Tibial artery (tissue), 4 donors: Measurements from ENCODE around the gene PLEKHJ1.
"Not testable (repeated sequence)": the region's sequence is repeated elsewhere in the genome, so short reads cannot be mapped to it uniquely, and the experiment has no call there.

Source experiments
- DNase-seq, 2 donors: peaks; one replicate each; pipeline ENCODE4 v3.0.0-alpha.2; 2019
- H3K27ac ChIP-seq, 2 donors: fragments of 200-600 bp; sonication (generic) in 1 of 2; 1 replicate in 1 of 2; 2 replicates in 1 of 2; pipeline ENCODE4 v1.5.1; 2018 to 2019; ENCODE audit warnings: mild to moderate bottlenecking in 1 of 2
- H3K27me3 ChIP-seq, 2 donors: fragments of 200-600 bp; sonication (generic) in 1 of 2; one replicate each; pipeline versions ENCODE4 v1.5.1 to v1.6.0; 2016 to 2019
- H3K36me3 ChIP-seq, 3 donors: fragments of 200-600 bp; sonication (generic) in 2 of 3; one replicate each; pipeline ENCODE4 v1.5.1; 2016 to 2019; ENCODE audit warnings: mild to moderate bottlenecking in 2 of 3
- H3K4me1 ChIP-seq, 4 donors: fragments of 200-600 bp; sonication (generic) in 2 of 4; 1 replicate in 3 of 4; 2 replicates in 1 of 4; pipeline ENCODE4 v1.5.1; 2016 to 2019
- H3K4me3 ChIP-seq, 2 donors: fragments of 200-600 bp; sonication (generic) in 1 of 2; 1 replicate in 1 of 2; 2 replicates in 1 of 2; pipeline ENCODE4 v1.5.1; 2018 to 2019; ENCODE audit warnings: mild to moderate bottlenecking in 2 of 2
- H3K9me3 ChIP-seq, 3 donors: fragments of 200-600 bp; sonication (generic) in 1 of 3; one replicate each; pipeline ENCODE4 v1.5.1; 2016 to 2019
- intact Hi-C: fragments of 100-400 bp; cut with DNase I; formaldehyde crosslinking; loops from one replicate; pipeline ENCODE4 v1.15.0; 2023; ENCODE audit warnings: low total_unique reads
- TF ChIP-seq, protein P1 (sequence below), 2 experiments: fragments of 200-600 bp in 1 of 2; fragments of 450-650 bp in 1 of 2; IDR thresholded peaks; one replicate each; pipeline ENCODE4 v1.5.1; 2017 to 2019; ENCODE audit warnings: antibody characterized with exemption in 2 of 2, mild to moderate bottlenecking in 1 of 2, moderate library complexity in 1 of 2

PLEKHJ1 gene, protein sequence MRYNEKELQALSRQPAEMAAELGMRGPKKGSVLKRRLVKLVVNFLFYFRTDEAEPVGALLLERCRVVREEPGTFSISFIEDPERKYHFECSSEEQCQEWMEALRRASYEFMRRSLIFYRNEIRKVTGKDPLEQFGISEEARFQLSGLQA

GRCh38 chr19:2236314-2237050 is at the start of gene PLEKHJ1, which contains the start of gene SF3A2:
PLEKHJ1 (minus strand) TSS chr19:2236329; CDS start chr19:2236248, 81 bp downstream.
SF3A2 (plus strand) TSS chr19:2236824; CDS start chr19:2243419, 6,595 bp downstream.
- intact Hi-C loops = loop anchor here (5.0 kb wide), 3 partner anchors 36 to 156 kb away; no protein-coding TSS in a partner anchor
- Histone ChIP-seq H3K9me3 (no peaks in the 10 kb centered on the region), H3K4me1 (peaks cover 0 to 71% (median 54%) of the 10 kb centered on the region in 4 donors), H3K4me3 (peak within 1 kb of the TSS; percentile 70 to 73), H3K36me3 (peaks cover 0 to 32% (median 24%) of the 10 kb centered on the region in 3 donors), H3K27me3 (no peaks in the 10 kb centered on the region), H3K27ac (peak within 1 kb of the TSS; percentile 88 to 98)
- TF ChIP-seq, protein P1, sequence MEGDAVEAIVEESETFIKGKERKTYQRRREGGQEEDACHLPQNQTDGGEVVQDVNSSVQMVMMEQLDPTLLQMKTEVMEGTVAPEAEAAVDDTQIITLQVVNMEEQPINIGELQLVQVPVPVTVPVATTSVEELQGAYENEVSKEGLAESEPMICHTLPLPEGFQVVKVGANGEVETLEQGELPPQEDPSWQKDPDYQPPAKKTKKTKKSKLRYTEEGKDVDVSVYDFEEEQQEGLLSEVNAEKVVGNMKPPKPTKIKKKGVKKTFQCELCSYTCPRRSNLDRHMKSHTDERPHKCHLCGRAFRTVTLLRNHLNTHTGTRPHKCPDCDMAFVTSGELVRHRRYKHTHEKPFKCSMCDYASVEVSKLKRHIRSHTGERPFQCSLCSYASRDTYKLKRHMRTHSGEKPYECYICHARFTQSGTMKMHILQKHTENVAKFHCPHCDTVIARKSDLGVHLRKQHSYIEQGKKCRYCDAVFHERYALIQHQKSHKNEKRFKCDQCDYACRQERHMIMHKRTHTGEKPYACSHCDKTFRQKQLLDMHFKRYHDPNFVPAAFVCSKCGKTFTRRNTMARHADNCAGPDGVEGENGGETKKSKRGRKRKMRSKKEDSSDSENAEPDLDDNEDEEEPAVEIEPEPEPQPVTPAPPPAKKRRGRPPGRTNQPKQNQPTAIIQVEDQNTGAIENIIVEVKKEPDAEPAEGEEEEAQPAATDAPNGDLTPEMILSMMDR (IDR thresholded peaks at IDR 0.05) = peak; percentile 99 to 100
- DNase-seq = peak; percentile 95 to 98

DNA sequence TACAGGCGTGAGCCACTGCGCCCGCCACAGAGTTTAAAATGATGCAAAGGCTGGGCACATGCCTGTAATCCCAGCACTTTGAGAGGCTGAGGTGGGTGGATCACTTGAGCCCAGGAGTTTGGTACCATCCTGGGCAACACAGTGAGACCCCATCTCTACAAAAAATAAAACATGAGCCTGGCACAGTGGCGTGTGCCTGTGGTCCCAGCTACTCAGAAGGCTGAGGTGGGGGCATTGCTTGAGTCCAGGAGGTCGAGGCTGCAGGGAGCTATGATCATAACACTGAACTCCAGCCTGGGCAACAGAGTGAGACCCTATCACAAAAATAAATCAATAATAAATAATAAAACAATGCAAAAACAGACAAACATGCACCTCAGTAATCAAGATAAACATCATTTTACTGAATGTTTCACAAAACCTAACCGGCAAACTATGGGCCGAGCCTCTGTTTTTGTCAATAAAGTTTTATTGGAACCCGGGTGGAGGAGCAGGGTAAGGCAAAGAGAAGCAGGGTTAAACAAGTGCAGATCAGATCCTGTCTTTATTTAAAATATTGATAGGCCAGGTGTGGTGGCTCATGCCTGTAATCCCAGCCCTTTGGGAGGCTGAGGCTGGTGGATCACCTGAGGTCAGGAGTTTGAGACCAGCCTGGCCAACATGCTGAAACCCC is 47.8 kb upstream of the PLEKHJ1 start:
- TF ChIP-seq, protein P1 (IDR thresholded peaks at IDR 0.05) = no peak

DNA sequence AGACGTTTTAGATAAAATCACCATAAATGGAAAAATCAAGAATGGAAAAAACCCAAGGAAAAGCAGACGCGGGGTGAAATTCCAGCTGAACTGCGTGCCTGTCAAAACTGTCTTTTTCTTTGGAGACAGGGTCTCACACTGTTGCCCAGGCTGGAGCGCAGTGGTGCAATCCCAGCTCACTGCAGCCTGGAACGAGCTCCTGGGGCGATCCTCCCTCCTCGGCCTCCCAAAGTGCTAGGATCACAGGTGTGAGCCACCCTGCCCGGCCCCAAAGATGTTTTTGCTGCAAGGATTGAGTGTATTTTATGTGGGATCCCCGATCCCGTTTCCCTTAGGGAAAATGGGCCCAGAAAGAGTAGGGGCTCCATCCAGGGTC is 46.7 kb upstream of the PLEKHJ1 start:
- peaks cover 0 to 2% of the 10 kb centered on the region in 2 donors for H3K27me3 ChIP-seq
- intact Hi-C loops = no loop called here
- no peak overlapping the region for H3K4me3 ChIP-seq
- H3K4me1 ChIP-seq = peaks cover 0 to 14% (median 7%) of the 10 kb centered on the region in 4 donors
- H3K36me3 ChIP-seq = peaks cover 0 to 8% (median 5%) of the 10 kb centered on the region in 3 donors
- H3K9me3 ChIP-seq = no peaks in the 10 kb centered on the region
- TF ChIP-seq, protein P1 (IDR thresholded peaks at IDR 0.05) = no peak
- no peak for DNase-seq
- no peak overlapping the region for H3K27ac ChIP-seq

More for the DNA sequence above, 47.8 kb upstream of the PLEKHJ1 start:
- no peak overlapping the region for H3K27ac ChIP-seq
- no peak overlapping the region for H3K4me3 ChIP-seq
- H3K4me1 ChIP-seq = peaks cover 0 to 14% (median 7%) of the 10 kb centered on the region in 4 donors
- peaks cover 0 to 5% (median 3%) of the 10 kb centered on the region in 3 donors for H3K36me3 ChIP-seq
- DNase-seq = no peak
- H3K9me3 ChIP-seq = no peaks in the 10 kb centered on the region
- intact Hi-C loops = no loop called here
- H3K27me3 ChIP-seq = peaks cover 0 to 13% of the 10 kb centered on the region in 2 donors

GRCh38 chr19:2282062-2282861 is 46.1 kb upstream of the PLEKHJ1 start, which contains the start of gene PEAK3:
PEAK3 (minus strand) TSS chr19:2282175; CDS start chr19:2280931, 1,244 bp downstream.
- DNase-seq = peak; percentile 79 to 84
- Histone ChIP-seq H3K4me1 (peaks cover 0 to 14% (median 7%) of the 10 kb centered on the region in 4 donors), H3K4me3 (peak within 1 kb of the TSS; percentile 8 to 14), H3K36me3 (peaks cover 0 to 8% (median 7%) of the 10 kb centered on the region in 3 donors), H3K27me3 (no peaks in the 10 kb centered on the region), H3K27ac (no peak within 1 kb of the TSS), H3K9me3 (no peaks in the 10 kb centered on the region)
- TF ChIP-seq, protein P1 (IDR thresholded peaks at IDR 0.05) = no peak
- intact Hi-C loops = no loop called here

DNA sequence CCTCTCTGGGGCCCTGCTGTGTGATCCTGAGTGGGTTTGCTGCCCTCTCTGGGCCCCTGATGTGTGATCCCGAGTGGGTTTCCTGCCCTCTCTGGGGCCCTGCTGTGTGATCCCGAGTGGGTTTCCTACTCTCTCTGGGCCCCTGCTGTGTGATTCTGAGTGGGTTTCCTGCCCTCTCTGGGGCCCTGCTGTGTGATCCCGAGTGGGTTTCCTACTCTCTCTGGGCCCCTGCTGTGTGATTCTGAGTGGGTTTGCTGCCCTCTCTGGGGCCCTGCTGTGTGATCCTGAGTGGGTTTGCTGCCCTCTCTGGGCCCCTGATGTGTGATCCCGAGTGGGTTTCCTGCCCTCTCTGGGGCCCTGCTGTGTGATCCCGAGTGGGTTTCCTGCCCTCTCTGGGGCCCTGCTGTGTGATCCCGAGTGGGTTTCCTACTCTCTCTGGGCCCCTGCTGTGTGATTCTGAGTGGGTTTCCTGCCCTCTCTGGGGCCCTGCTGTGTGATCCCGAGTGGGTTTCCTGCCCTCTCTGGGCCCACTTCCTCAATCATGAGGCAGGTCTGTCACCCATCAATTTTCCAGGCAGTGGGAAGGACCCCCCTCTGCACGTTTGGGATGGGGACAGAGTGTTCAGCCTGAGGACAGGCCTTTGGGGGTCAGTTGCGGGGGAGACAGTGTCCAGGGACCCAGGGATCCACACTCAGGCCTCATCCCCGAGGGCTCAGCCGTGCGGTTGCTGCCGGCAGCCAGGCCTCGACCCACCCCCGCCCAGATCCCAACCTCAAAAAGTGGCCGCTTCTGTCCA is 45.3 kb upstream of the PLEKHJ1 start:
- Histone ChIP-seq H3K4me1 (peaks cover 0 to 16% (median 7%) of the 10 kb centered on the region in 4 donors), H3K36me3 (peaks cover 0 to 14% (median 14%) of the 10 kb centered on the region in 3 donors), H3K4me3 (peak overlapping the region; percentile 8 to 14)
- H3K9me3 ChIP-seq, H3K27me3 ChIP-seq, DNase-seq, intact Hi-C loops, H3K27ac ChIP-seq: not testable (repeated sequence)
